Neural cell (in vitro differentiated cells): ENCODE data around the gene GAS7. TPM values are rescaled to one million over a fixed set of nuclear protein-coding genes. Genes with fewer than 3 reads are reported as not detected.

Source experiments
- H2AFZ ChIP-seq: fragments of 200-600, 300-800 bp; sonication (generic), shearing (Covaris generic); 2 replicates; pipeline ENCODE4 v1.6.0; 2014; ENCODE audit warnings: low read depth, mild to moderate bottlenecking, antibody characterized with exemption, low read length, moderate library complexity
- H3F3A ChIP-seq: fragments of 200-600 bp; shearing (Covaris generic); 2 replicates; pipeline ENCODE4 v1.6.1; 2016; ENCODE audit warnings: mild to moderate bottlenecking, moderate library complexity, mixed read lengths, antibody characterized with exemption, low read length; ENCODE audit not compliant: insufficient read depth, poor library complexity, severe bottlenecking
- H3K27ac ChIP-seq: fragments of 200-600, 300-800 bp; sonication (generic), shearing (Covaris generic); 2 replicates; pipeline ENCODE4 v1.5.1; 2014; ENCODE audit warnings: mild to moderate bottlenecking, low read length, moderate library complexity
- H3K27me3 ChIP-seq: fragments of 300-800, 200-600 bp; sonication (generic), shearing (Covaris generic); 2 replicates; pipeline ENCODE4 v1.6.0; 2014; ENCODE audit warnings: mild to moderate bottlenecking, low read depth, low read length, moderate library complexity; ENCODE audit not compliant: insufficient read depth
- H3K36me3 ChIP-seq: fragments of 300-800, 200-600 bp; sonication (generic), shearing (Covaris generic); 2 replicates; pipeline ENCODE4 v1.5.1; 2014; ENCODE audit warnings: mild to moderate bottlenecking, antibody characterized with exemption, low read length, moderate library complexity; ENCODE audit not compliant: insufficient read depth
- H3K4me2 ChIP-seq: fragments of 300-800, 200-600 bp; sonication (generic), shearing (Covaris generic); 2 replicates; pipeline ENCODE4 v1.6.0; 2014; ENCODE audit warnings: mild to moderate bottlenecking, low read length
- H3K4me3 ChIP-seq: fragments of 300-800, 200-600 bp; sonication (generic), shearing (Covaris generic); 2 replicates; pipeline ENCODE4 v1.5.1; 2014; ENCODE audit warnings: mild to moderate bottlenecking, low read length, moderate library complexity
- H3K79me2 ChIP-seq: fragments of 200-600 bp; shearing (Covaris generic); replicated peaks from 2 replicates; pipeline ENCODE4 v1.6.0; 2014; ENCODE audit warnings: mild to moderate bottlenecking, low read length, moderate library complexity; ENCODE audit not compliant: insufficient read depth
- H3K9ac ChIP-seq: fragments of 300-800, 200-600 bp; sonication (generic), shearing (Covaris generic); 2 replicates; pipeline ENCODE4 v1.6.1; 2016; ENCODE audit warnings: mild to moderate bottlenecking, low read length, mixed read lengths
- H3K9me2 ChIP-seq: fragments of 200-600 bp; shearing (Covaris generic); 2 replicates; pipeline ENCODE4 v1.6.1; 2016; ENCODE audit warnings: mild to moderate bottlenecking, low read length, mixed read lengths; ENCODE audit not compliant: insufficient read depth
- H3K9me3 ChIP-seq: fragments of 200-600, 300-800 bp; sonication (generic), shearing (Covaris generic); 2 replicates; pipeline ENCODE4 v1.6.1; 2016; ENCODE audit warnings: mild to moderate bottlenecking, mixed run types, low read length, moderate library complexity, mixed read lengths
- H4K20me1 ChIP-seq: fragments of 200-600 bp; shearing (Covaris generic); 2 replicates; pipeline ENCODE4 v1.6.1; 2016; ENCODE audit warnings: mild to moderate bottlenecking, mixed run types; ENCODE audit not compliant: insufficient read depth
- EP300 ChIP-seq: fragments of 450-650 bp; conservative IDR thresholded peaks from 2 replicates; pipeline ENCODE4 v1.6.1; 2014; ENCODE audit warnings: antibody characterized with exemption, mild to moderate bottlenecking, moderate library complexity; ENCODE audit not compliant: poor library complexity, severe bottlenecking
- EZH2 ChIP-seq: fragments of 200-600, 300-800 bp; shearing (Covaris generic), sonication (generic); IDR thresholded peaks from 2 replicates; pipeline ENCODE4 v1.6.1; 2014; ENCODE audit warnings: antibody characterized with exemption, low read length, borderline replicate concordance, mild to moderate bottlenecking; ENCODE audit not compliant: insufficient read depth, poor library complexity, severe bottlenecking
- MXI1 ChIP-seq: fragments of 450-650 bp; conservative IDR thresholded peaks from 2 replicates; pipeline ENCODE4 v1.6.1; 2014; ENCODE audit warnings: antibody characterized with exemption, mild to moderate bottlenecking; ENCODE audit not compliant: poor library complexity, severe bottlenecking
- POLR2AphosphoS5 ChIP-seq: IDR thresholded peaks from 2 replicates; pipeline ENCODE4 v1.6.1; 2012
- RAD21 ChIP-seq: fragments of 450-650 bp; conservative IDR thresholded peaks from 2 replicates; pipeline ENCODE4 v1.6.1; 2014; ENCODE audit warnings: antibody characterized with exemption, mild to moderate bottlenecking, moderate library complexity
- SMC3 ChIP-seq: fragments of 450-650 bp; conservative IDR thresholded peaks from 2 replicates; pipeline ENCODE4 v1.6.1; 2014; ENCODE audit warnings: antibody characterized with exemption, mild to moderate bottlenecking, moderate library complexity; ENCODE audit not compliant: poor library complexity
- TAF1 ChIP-seq: IDR thresholded peaks from 2 replicates; pipeline ENCODE4 v1.6.1; 2012; ENCODE audit warnings: low read depth
- polyA plus RNA-seq: library from polyadenylated mRNA; depleted of rRNA; stranded (reverse); fragments of >200 nt; gene quantifications from 2 replicates; pipeline ENCODE4 v1.2.3, GENCODE V29; 2014
- TF ChIP-seq, protein P1 (sequence below): fragments of 450-650 bp; IDR thresholded peaks from 2 replicates; pipeline ENCODE4 v1.5.1; 2014; ENCODE audit warnings: antibody characterized with exemption, mild to moderate bottlenecking, moderate library complexity; ENCODE audit not compliant: poor library complexity, severe bottlenecking
- TF ChIP-seq, protein P2 (sequence below): IDR thresholded peaks from 2 replicates; pipeline ENCODE4 v1.6.1; 2012; ENCODE audit warnings: borderline replicate concordance

GAS7 gene
- polyA plus RNA-seq, 1 donor from 2014 or later: 23.6 TPM

- no peak overlapping the region for H3K4me2 ChIP-seq
- H3K9me3 ChIP-seq: no peaks in the 10 kb centered on the region
- H3K9ac ChIP-seq: no peak overlapping the region
- no peaks in the 10 kb centered on the region for H3K36me3 ChIP-seq
- H3K79me2 ChIP-seq: no peaks in the 10 kb centered on the region
- H3K9me2 ChIP-seq: no peaks in the 10 kb centered on the region
- TF ChIP-seq SMC3: no peak
- TF ChIP-seq EZH2: no peak
- TF ChIP-seq MXI1: no peak
- TF ChIP-seq, protein P1, sequence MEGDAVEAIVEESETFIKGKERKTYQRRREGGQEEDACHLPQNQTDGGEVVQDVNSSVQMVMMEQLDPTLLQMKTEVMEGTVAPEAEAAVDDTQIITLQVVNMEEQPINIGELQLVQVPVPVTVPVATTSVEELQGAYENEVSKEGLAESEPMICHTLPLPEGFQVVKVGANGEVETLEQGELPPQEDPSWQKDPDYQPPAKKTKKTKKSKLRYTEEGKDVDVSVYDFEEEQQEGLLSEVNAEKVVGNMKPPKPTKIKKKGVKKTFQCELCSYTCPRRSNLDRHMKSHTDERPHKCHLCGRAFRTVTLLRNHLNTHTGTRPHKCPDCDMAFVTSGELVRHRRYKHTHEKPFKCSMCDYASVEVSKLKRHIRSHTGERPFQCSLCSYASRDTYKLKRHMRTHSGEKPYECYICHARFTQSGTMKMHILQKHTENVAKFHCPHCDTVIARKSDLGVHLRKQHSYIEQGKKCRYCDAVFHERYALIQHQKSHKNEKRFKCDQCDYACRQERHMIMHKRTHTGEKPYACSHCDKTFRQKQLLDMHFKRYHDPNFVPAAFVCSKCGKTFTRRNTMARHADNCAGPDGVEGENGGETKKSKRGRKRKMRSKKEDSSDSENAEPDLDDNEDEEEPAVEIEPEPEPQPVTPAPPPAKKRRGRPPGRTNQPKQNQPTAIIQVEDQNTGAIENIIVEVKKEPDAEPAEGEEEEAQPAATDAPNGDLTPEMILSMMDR: no peak
- H3K4me3 ChIP-seq: no peak overlapping the region
- no peak overlapping the region for H3K27ac ChIP-seq
- no peaks in the 10 kb centered on the region for H4K20me1 ChIP-seq
- H2AFZ ChIP-seq: no peak overlapping the region
- H3K27me3 ChIP-seq: no peaks in the 10 kb centered on the region
- H3F3A ChIP-seq: no peaks in the 10 kb centered on the region
Observed at GRCh38 chr17:9968881-9969280, 229.5 kb downstream of the GAS7 start.

DNA sequence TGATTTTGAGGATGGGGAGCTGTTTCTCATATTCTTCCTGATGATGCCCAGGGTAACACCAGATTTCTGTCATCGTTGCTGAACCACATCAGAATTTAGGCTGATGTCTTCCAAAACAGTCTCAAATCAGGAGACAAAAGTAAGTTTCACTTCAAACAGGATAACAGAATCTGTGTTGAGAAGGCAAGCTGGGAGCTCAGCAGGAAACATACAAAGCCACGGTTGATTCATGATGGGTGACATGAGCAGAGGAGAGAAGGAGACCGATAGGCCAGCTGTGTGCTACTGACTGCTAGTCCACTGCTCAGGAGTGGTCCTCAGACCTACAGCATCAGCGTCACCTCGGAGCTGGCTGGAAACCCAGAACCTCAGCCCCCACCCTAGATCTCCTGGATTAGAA, 230.4 kb downstream of the GAS7 start:
- no peak for TF ChIP-seq SMC3
- TF ChIP-seq EZH2: no peak
- TF ChIP-seq, protein P2, sequence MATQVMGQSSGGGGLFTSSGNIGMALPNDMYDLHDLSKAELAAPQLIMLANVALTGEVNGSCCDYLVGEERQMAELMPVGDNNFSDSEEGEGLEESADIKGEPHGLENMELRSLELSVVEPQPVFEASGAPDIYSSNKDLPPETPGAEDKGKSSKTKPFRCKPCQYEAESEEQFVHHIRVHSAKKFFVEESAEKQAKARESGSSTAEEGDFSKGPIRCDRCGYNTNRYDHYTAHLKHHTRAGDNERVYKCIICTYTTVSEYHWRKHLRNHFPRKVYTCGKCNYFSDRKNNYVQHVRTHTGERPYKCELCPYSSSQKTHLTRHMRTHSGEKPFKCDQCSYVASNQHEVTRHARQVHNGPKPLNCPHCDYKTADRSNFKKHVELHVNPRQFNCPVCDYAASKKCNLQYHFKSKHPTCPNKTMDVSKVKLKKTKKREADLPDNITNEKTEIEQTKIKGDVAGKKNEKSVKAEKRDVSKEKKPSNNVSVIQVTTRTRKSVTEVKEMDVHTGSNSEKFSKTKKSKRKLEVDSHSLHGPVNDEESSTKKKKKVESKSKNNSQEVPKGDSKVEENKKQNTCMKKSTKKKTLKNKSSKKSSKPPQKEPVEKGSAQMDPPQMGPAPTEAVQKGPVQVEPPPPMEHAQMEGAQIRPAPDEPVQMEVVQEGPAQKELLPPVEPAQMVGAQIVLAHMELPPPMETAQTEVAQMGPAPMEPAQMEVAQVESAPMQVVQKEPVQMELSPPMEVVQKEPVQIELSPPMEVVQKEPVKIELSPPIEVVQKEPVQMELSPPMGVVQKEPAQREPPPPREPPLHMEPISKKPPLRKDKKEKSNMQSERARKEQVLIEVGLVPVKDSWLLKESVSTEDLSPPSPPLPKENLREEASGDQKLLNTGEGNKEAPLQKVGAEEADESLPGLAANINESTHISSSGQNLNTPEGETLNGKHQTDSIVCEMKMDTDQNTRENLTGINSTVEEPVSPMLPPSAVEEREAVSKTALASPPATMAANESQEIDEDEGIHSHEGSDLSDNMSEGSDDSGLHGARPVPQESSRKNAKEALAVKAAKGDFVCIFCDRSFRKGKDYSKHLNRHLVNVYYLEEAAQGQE: no peak
- TF ChIP-seq, protein P1: no peak
- TF ChIP-seq RAD21: no peak
- no peak for TF ChIP-seq POLR2AphosphoS5
- TF ChIP-seq MXI1: no peak
- TF ChIP-seq TAF1: no peak
- TF ChIP-seq EP300: no peak
- no peaks in the 10 kb centered on the region for H3K9me3 ChIP-seq
- H3K79me2 ChIP-seq: no peaks in the 10 kb centered on the region
- no peak overlapping the region for H3K9ac ChIP-seq
- no peak overlapping the region for H3K4me2 ChIP-seq
- H3K36me3 ChIP-seq: no peaks in the 10 kb centered on the region
- H3K4me3 ChIP-seq: no peak overlapping the region
- H2AFZ ChIP-seq: no peak overlapping the region
- no peaks in the 10 kb centered on the region for H3F3A ChIP-seq
- H4K20me1 ChIP-seq: no peaks in the 10 kb centered on the region
- no peaks in the 10 kb centered on the region for H3K9me2 ChIP-seq
- H3K27me3 ChIP-seq: no peaks in the 10 kb centered on the region
- no peak overlapping the region for H3K27ac ChIP-seq
